IgD-negative memory B cell (primary cell): ENCODE measurements around the gene FRMD4A. TPM values are rescaled to one million over a fixed set of nuclear protein-coding genes. Genes with fewer than 3 reads are reported as not detected.
"Not testable (repeated sequence)": the region's sequence is repeated elsewhere in the genome, so short reads cannot be mapped to it uniquely, and the experiment has no call there.

Experiments
- H3K27ac Mint-ChIP-seq, 3 donors: one replicate each; pipeline ENCODE4 v1.8.0; 2020 to 2022; ENCODE audit warnings: mild to moderate bottlenecking in 3 of 3, mixed read lengths in 3 of 3, moderate library complexity in 1 of 3
- H3K27me3 Mint-ChIP-seq: one replicate; pipeline ENCODE4 v1.8.0; 2021; ENCODE audit warnings: mixed read lengths
- H3K36me3 Mint-ChIP-seq: one replicate; pipeline ENCODE4 v1.8.0; 2020; ENCODE audit warnings: mild to moderate bottlenecking, mixed read lengths
- H3K4me1 Mint-ChIP-seq, 3 donors: one replicate each; pipeline ENCODE4 v1.8.0; 2020 to 2022; ENCODE audit warnings: mixed read lengths in 3 of 3, mild to moderate bottlenecking in 1 of 3
- H3K4me3 Mint-ChIP-seq, 4 donors: one replicate each; pipeline ENCODE4 v1.8.0; 2020 to 2022; ENCODE audit warnings: mild to moderate bottlenecking in 4 of 4, mixed read lengths in 4 of 4, moderate library complexity in 3 of 4
- H3K9me3 Mint-ChIP-seq, 3 donors: one replicate each; pipeline ENCODE4 v1.8.0; 2020 to 2021; ENCODE audit warnings: mixed read lengths in 3 of 3, mild to moderate bottlenecking in 1 of 3
- polyA plus RNA-seq: library from polyadenylated mRNA; unstranded; fragments of 300-500 nt; fragmentation: Illumina TruSeq; gene quantifications from one replicate; pipeline ENCODE4 v1.2.3, GENCODE V29; 2021

The FRMD4A gene
- polyA plus RNA-seq, 1 donor from 2014 or later = 1.7 TPM

DNA sequence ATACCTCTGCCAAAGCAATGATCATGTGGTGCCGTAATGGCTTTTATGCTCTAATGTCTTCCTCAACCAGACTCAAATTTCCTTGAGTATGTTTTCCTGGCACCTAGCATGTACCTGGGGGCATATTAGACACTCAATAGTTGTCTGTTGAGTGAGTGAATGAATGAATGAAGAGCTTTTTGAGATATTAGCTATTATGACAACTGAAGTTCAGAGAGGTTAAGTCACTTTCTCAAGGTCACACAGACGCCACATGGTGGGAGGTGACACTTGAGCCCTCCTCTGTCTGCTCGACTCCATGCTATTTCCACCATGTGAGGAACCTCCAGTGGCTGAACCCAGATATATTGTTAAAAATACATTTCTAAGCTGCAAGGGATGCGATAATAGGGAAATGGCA, 611.9 kb downstream of the FRMD4A start:
- Mint-ChIP-seq H3K4me1 (peaks cover 4 to 9% (median 8%) of the 10 kb centered on the region in 3 donors), H3K36me3 (no peaks in the 10 kb centered on the region), H3K27ac (no peak overlapping the region), H3K27me3 (peaks cover 3% of the 10 kb centered on the region), H3K4me3 (peak overlapping the region in 2 of 4 donors; percentile 35 to 86), H3K9me3 (peaks cover 0 to 6% (median 2%) of the 10 kb centered on the region in 3 donors)

- Mint-ChIP-seq H3K36me3 (no peaks in the 10 kb centered on the region), H3K4me1 (peaks cover 8 to 12% (median 10%) of the 10 kb centered on the region in 3 donors), H3K27ac (no peak overlapping the region), H3K27me3 (peaks cover 3% of the 10 kb centered on the region), H3K9me3 (peaks cover 0 to 6% (median 2%) of the 10 kb centered on the region in 3 donors), H3K4me3 (peak overlapping the region; percentile 22 to 86 (median 70))
Observed at GRCh38 chr10:13717936-13718772, 612.6 kb downstream of the FRMD4A start.

DNA sequence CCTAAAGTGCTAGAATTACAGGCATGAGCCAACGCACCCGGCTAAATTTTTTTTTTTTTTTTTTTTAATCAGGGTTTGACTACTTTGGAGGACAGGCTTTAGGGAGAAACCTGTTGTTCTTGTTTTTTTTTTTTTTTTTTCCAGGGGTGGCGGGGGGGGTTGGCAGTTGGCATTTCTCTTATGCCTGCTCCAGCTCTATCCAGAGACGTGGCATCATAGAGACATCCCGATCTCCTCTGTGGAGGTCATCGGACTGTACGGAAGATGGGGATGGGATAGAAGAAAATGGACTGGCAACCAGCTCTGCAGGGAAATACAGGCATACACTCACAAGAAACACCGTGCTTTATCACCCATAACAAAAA, 613.2 kb downstream of the FRMD4A start:
- Mint-ChIP-seq H3K27ac (no peak overlapping the region), H3K4me1 (peaks cover 13 to 18% (median 16%) of the 10 kb centered on the region in 3 donors), H3K4me3 (peak overlapping the region in 2 of 4 donors; percentile 4 to 86), H3K27me3 (peaks cover 3% of the 10 kb centered on the region), H3K36me3 (no peaks in the 10 kb centered on the region), H3K9me3 (peaks cover 0 to 6% (median 2%) of the 10 kb centered on the region in 3 donors)

DNA sequence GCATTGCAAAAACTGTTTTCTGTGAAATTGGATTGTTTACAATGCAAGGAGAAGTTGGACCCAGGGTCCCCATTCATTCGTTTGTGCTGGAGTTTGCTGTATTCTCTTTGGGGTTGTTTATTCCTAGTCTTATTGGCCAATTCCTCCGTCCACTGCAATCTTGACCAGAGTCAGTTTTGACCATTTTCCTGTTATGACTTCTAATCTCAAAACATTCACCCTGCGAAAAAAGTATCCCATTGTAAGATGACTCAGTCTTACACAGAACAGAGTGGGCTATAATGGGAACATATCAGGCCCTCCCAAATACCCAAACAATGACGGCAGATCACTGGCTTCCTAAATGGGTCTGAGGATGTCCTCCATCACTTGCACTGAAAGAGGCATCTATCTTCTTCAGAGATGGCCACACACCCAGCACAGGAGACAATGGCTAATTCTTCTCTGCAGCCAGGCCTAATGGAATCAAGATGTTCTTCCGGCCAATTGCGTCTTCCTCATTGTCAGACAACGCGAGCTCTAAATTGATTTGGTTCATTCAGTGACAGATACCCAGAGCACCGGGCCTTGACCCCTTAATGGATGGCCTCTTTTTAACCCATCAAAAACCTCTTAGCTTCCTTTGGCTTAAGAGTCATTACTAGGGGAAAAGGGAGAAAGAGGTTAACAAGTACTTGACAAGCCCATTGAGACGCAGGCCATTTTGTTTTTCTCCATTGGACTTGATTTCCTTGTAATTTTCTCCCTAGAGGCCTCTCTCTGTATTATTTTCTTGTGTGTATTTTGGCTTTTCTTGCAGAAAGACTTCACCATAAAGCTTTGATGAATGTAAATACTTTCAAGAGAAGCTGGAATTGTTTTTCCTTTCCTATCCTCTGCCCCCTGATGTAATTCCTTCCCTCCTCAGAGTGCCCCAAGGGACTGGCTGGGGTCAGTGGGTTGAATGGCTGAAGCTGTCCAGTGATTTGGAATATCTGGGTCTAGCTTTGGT, 614.3 kb downstream of the FRMD4A start:
- H3K4me3 Mint-ChIP-seq = no peak overlapping the region
- peaks cover 0 to 6% (median 2%) of the 10 kb centered on the region in 3 donors for H3K9me3 Mint-ChIP-seq
- no peaks in the 10 kb centered on the region for H3K36me3 Mint-ChIP-seq
- peaks cover 3% of the 10 kb centered on the region for H3K27me3 Mint-ChIP-seq
- peak overlapping the region in 1 of 3 donors; percentile 47 for H3K27ac Mint-ChIP-seq
- peaks cover 15 to 25% (median 20%) of the 10 kb centered on the region in 3 donors for H3K4me1 Mint-ChIP-seq

DNA sequence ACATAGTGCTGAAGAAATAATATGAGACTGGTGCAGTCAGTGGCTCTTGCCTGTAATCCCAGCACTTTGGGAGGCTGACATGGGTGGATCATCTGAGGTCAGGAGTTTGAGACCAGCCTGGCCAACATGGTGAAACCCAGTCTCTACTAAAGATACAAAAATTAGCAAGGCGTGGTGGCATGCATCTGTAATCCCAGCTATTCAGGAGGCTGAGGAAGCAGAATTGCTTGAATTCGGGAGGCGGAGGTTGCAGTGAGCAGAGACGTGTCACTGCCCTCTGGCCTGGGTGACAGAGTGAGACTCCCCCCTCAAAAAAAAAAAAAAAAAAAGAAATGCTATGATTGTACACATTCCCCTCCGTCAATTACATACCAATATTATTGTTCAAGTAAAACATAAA, 615.1 kb downstream of the FRMD4A start:
- H3K27ac Mint-ChIP-seq, H3K4me3 Mint-ChIP-seq, H3K9me3 Mint-ChIP-seq, H3K36me3 Mint-ChIP-seq, H3K27me3 Mint-ChIP-seq: not testable (repeated sequence)
- peaks cover 15 to 25% (median 22%) of the 10 kb centered on the region in 3 donors for H3K4me1 Mint-ChIP-seq

DNA sequence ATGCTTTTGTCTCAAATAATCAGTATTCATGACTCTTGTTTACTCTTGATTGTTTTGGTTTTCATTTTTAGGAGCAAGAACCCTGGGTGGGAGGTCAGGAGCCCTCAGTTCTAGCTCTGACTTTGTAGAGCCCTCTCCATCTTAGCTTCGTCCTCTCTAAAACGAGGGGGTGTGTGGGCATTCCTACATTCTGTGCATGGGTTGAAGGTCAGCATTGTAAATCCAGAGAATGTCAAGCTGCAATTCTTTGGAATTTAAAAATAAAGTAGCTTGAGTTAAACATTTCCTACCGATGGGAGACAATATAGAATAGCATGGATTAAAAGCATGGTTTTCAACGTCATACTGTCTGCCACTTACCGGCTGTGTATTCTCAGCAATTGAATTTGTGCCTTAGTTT, 615.6 kb downstream of the FRMD4A start:
- Mint-ChIP-seq H3K27me3 (no peaks in the 10 kb centered on the region), H3K4me1 (peaks cover 15 to 25% (median 22%) of the 10 kb centered on the region in 3 donors), H3K27ac (no peak overlapping the region), H3K9me3 (no peaks in the 10 kb centered on the region), H3K4me3 (no peak overlapping the region), H3K36me3 (no peaks in the 10 kb centered on the region)

- no peaks in the 10 kb centered on the region for H3K36me3 Mint-ChIP-seq
- H3K27ac Mint-ChIP-seq = peak overlapping the region; percentile 2 to 65 (median 16)
- no peaks in the 10 kb centered on the region for H3K9me3 Mint-ChIP-seq
- peaks cover 16 to 22% (median 18%) of the 10 kb centered on the region in 3 donors for H3K4me1 Mint-ChIP-seq
- H3K27me3 Mint-ChIP-seq = no peaks in the 10 kb centered on the region
- peak overlapping the region in 2 of 4 donors; percentile 47 to 59 for H3K4me3 Mint-ChIP-seq
Observed at GRCh38 chr10:13712837-13713581, 617.7 kb downstream of the FRMD4A start.

GRCh38 chr10:13712476-13712836, 618.3 kb downstream of the FRMD4A start:
- Mint-ChIP-seq H3K4me3 (peak overlapping the region in 2 of 4 donors; percentile 47 to 59), H3K4me1 (peaks cover 16 to 25% (median 21%) of the 10 kb centered on the region in 3 donors), H3K27me3 (peaks cover 4% of the 10 kb centered on the region), H3K27ac (peak overlapping the region in 1 of 3 donors; percentile 65), H3K36me3 (no peaks in the 10 kb centered on the region), H3K9me3 (no peaks in the 10 kb centered on the region)

DNA sequence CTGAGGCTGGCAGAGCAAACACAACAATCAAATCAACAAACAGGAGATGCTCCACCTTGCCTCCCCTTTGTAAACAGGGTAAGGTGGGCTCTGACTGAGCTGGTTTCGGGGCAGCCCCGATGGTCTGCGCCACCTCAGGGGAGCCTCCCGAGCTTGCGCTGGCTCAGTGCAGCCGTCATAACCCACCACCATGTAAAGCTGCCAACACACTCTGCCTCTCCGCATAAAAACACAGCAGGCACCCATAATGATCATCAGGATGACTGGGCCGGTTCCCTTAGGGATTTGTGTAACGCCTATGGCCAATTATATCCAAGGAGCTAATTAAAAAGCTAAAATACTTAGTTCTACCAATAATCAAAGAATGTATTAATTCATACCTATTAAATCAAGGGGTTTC, 619.4 kb downstream of the FRMD4A start:
- Mint-ChIP-seq H3K4me1 (peaks cover 17 to 31% (median 21%) of the 10 kb centered on the region in 3 donors), H3K36me3 (no peaks in the 10 kb centered on the region), H3K4me3 (peak overlapping the region in 2 of 4 donors; percentile 33 to 74), H3K27ac (peak overlapping the region in 1 of 3 donors; percentile 83), H3K27me3 (peaks cover 12% of the 10 kb centered on the region), H3K9me3 (no peaks in the 10 kb centered on the region)

- Mint-ChIP-seq H3K9me3 (no peaks in the 10 kb centered on the region), H3K27ac (peak overlapping the region in 1 of 3 donors; percentile 35), H3K4me3 (no peak overlapping the region)
Observed at GRCh38 chr10:13709931-13710650, 620.6 kb downstream of the FRMD4A start.

DNA sequence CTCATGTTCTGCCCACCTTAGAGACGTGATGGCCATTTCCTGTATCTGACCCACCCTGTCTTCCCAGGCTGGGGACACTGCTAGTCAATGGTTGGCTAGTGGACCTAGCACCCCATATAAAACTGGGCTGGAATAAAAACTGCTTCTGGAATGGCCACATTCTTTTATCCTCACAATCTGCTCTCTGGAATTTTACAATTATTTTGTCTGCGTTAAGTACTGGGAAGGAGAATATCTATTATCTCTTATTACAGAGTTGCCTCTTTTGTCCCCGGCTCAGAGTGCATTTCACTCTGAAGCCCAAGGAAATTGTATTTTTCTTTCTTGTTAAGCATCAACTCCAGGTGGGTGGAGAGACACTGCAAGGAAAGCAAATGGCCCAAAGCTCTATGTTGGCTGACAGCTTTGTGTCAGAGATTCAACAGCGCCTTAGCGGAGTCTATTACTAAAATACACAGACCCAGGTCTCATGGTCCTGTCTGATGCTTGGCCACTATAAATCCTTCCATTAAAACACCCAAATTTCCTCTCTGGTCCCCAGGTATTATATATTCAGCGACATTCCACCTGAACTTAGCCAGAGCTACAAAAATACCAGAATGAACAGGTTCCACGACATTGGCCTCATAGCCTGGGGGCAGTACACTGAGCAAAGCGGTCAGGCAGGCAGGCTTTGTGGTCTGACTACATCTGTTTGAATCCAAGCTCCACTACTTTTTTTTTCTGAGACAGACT, 622.3 kb downstream of the FRMD4A start:
- H3K27me3 Mint-ChIP-seq = peaks cover 12% of the 10 kb centered on the region
- H3K9me3 Mint-ChIP-seq = peaks cover 0 to 2% (median 0%) of the 10 kb centered on the region in 3 donors
- H3K4me3 Mint-ChIP-seq = peak overlapping the region in 2 of 4 donors; percentile 61 to 88
- no peak overlapping the region for H3K27ac Mint-ChIP-seq
- H3K36me3 Mint-ChIP-seq = no peaks in the 10 kb centered on the region
- peaks cover 17 to 31% (median 20%) of the 10 kb centered on the region in 3 donors for H3K4me1 Mint-ChIP-seq

More at GRCh38 chr10:13709931-13710650, 620.6 kb downstream of the FRMD4A start:
- Mint-ChIP-seq H3K36me3 (no peaks in the 10 kb centered on the region), H3K27me3 (peaks cover 12% of the 10 kb centered on the region), H3K4me1 (peaks cover 17 to 31% (median 21%) of the 10 kb centered on the region in 3 donors)

DNA sequence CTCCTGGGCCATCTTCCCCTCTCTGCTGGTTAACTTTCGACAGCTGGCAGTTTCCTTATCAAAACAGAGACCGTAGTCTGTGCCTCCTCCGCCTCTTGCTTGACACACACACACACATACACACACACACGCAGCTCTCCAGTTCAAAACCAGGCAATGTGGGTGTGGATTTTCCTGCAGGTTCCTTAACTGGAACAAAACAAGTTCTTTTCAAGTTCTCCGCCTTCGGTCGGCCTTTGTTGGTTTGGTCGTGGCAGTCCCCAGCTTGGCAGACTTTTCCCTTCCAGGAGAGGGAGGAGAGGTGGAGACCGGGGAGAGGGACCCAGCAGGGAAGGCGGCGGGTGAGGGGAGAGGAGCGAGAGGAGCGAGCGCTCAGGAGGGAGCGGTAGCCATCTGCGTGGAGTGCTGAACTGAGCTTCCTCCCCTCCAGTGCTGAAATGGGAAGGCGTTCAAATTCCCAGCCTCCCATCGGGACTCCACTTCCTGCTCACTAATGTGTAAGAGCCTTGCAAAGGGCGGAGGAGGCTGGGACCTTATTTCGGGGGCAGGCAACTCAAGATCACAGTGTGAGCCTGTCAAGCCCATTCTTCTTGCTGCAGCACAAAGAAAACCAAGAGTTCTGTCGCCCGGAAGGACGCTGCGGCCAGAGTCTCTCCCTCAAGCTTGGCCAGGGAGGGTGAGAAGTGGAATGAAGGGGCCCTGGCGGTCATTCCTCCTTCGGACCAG, 623.4 kb downstream of the FRMD4A start:
- Mint-ChIP-seq H3K27me3 (peaks cover 12% of the 10 kb centered on the region), H3K4me1 (peaks cover 7 to 20% (median 10%) of the 10 kb centered on the region in 3 donors)

More for the DNA sequence above, 623.4 kb downstream of the FRMD4A start:
- H3K9me3 Mint-ChIP-seq = peaks cover 0 to 3% (median 0%) of the 10 kb centered on the region in 3 donors
- H3K36me3 Mint-ChIP-seq = no peaks in the 10 kb centered on the region
- H3K27ac Mint-ChIP-seq = no peak overlapping the region
- peak overlapping the region; percentile 21 to 88 (median 72) for H3K4me3 Mint-ChIP-seq
